Measurements from ENCODE around the gene SRRM1. TPM values are rescaled to one million over a fixed set of nuclear protein-coding genes. Genes with fewer than 3 reads are reported as not detected.
"Not testable (repeated sequence)": the region's sequence is repeated elsewhere in the genome, so short reads cannot be mapped to it uniquely, and the experiment has no call there.

Gene SRRM1
- total and polyA plus RNA-seq, 2 of the 8 experiments (the other 6 are each of a cell fraction or from before 2014, with no cell fraction given): 77.1 to 255 TPM

- WGBS, 2 experiments (ENCODE audit: extremely low coverage in 1 of 2, insufficient coverage in 1 of 2, insufficient read length in 1 of 2, insufficient replicate concordance in 2 of 2, low coverage in 1 of 2, low lambda C conversion rate in 2 of 2, missing lambda C conversion rate in 1 of 2): 91% methylated on average over 17 of the region's 21 CpGs; no CpG with 5 or more reads in 1 of the 2 experiments
- Histone ChIP-seq H2BK12ac (ENCODE audit: low read depth, low read length) (0 out of 2 replicates have a peak overlapping the region, but pooled peaks have one; percentile 75), H2AK5ac (ENCODE audit: low read depth, low read length) (0 out of 2 replicates have a peak overlapping the region, but pooled peaks have one; percentile 75), H3K4me1 (replicated peaks in 1 of 4; ENCODE audit: control insufficient read depth in 3 of 4, insufficient read depth in 4 of 4, low read length in 3 of 4) (peaks cover 0 to 20% (median 7%) of the 10 kb centered on the region in 4 experiments; a peak in 6 of 7 replicates)
- not testable (repeated sequence) for H2BK5ac ChIP-seq (ENCODE audit: low read depth, low read length); H3K9ac ChIP-seq (replicated peaks in 1 of 4; ENCODE audit: extremely low read depth in 1 of 4, low read depth in 3 of 4, low read length in 3 of 4); H3K9me3 ChIP-seq (ENCODE audit: insufficient read depth in 2 of 2, low read depth in 1 of 2, low read length in 1 of 2); H3K14ac ChIP-seq (ENCODE audit: insufficient read length); H2BK120ac ChIP-seq (replicated peaks; ENCODE audit: low read depth, low read length); H3K79me1 ChIP-seq (ENCODE audit: low read depth, low read length); FAIRE-seq; H3K23ac ChIP-seq (ENCODE audit: insufficient read length); H2BK20ac ChIP-seq (ENCODE audit: low read length); H2BK15ac ChIP-seq (ENCODE audit: low read length); H4K8ac ChIP-seq (ENCODE audit: extremely low read depth, insufficient read depth, low read length); H4K20me1 ChIP-seq (replicated peaks in 1 of 2; ENCODE audit: control insufficient read depth in 1 of 2, insufficient read depth in 2 of 2, low read length in 2 of 2); H3K23me2 ChIP-seq (ENCODE audit: low read depth, low read length); H3K4ac ChIP-seq (replicated peaks; ENCODE audit: insufficient read length, low read depth, low read length); H4K91ac ChIP-seq (replicated peaks; ENCODE audit: insufficient read length, low read length); H3K79me2 ChIP-seq (ENCODE audit: control insufficient read depth in 1 of 2, insufficient read depth in 2 of 2, low read length in 2 of 2); H3K27ac ChIP-seq (ENCODE audit: low read depth, low read length); H3K4me3 ChIP-seq (ENCODE audit: extremely low read depth in 1 of 4, insufficient read depth in 2 of 4, low read depth in 3 of 4, low read length in 4 of 4); H4K5ac ChIP-seq (ENCODE audit: insufficient read length, low read depth, low read length); H3K18ac ChIP-seq (ENCODE audit: extremely low read depth, low read length); DNase-seq (ENCODE audit: low read depth in 1 of 2, low spot score in 2 of 2); H3K56ac ChIP-seq (replicated peaks; ENCODE audit: insufficient read length, low read depth, low read length); H3K4me2 ChIP-seq (ENCODE audit: insufficient read depth in 1 of 2, low read depth in 2 of 2, low read length in 2 of 2); H3K27me3 ChIP-seq (replicated peaks in 1 of 4; ENCODE audit: control insufficient read depth in 3 of 4, extremely low read depth in 1 of 4, insufficient read depth in 3 of 4, low read length in 3 of 4); H3K36me3 ChIP-seq (ENCODE audit: control insufficient read depth in 2 of 4, insufficient read depth in 4 of 4, low read length in 3 of 4); H2AFZ ChIP-seq (ENCODE audit: low read length)
- POLR2A ChIA-PET (ENCODE audit: partially characterized antibody): interaction anchor here (0.7 to 4.2 kb wide), 5 partner anchors 13 to 34 kb away, joined by 3 to 29 read pairs (median 5); partner anchors contain the start of gene CLIC4
- CTCF ChIA-PET (ENCODE audit: partially characterized antibody): interaction anchor here (0.6 to 1.7 kb wide), 5 partner anchors 10 to 193 kb away, joined by 3 to 7 read pairs (median 3); no protein-coding TSS in a partner anchor
Observed at GRCh38 chr1:24722073-24723035, 79.3 kb downstream of the SRRM1 start.

Small RNA genes lying within 50 kb of the gene (small RNA-seq; reads per million reads assigned to genes)
- gene RF00019 (ENCODE audit: insufficient read depth): not detected

Other genes starting within 250 kb of the SRRM1 start
- gene STPG1, start 229.5 kb upstream of the SRRM1 start, total RNA-seq (2021; fragmentation: NEBNext Ultra II Directional; extraction: Animal tissue kit (Norgen Biotek cat#: 25700)): 10.3 and 11.0 TPM in 2 replicates
- gene STPG1, start 229.5 kb upstream of the SRRM1 start, polyA plus RNA-seq (2011; rRNA removed): 10.8 and 11.2 TPM in 2 replicates
- gene NIPAL3, start 227.5 kb upstream of the SRRM1 start, total RNA-seq (2021; fragmentation: NEBNext Ultra II Directional; extraction: Animal tissue kit (Norgen Biotek cat#: 25700)): 11.0 and 12.6 TPM in 2 replicates
- 8.8 and 9.1 TPM in 2 replicates for gene NIPAL3, start 227.5 kb upstream of the SRRM1 start, polyA plus RNA-seq (2011; rRNA removed)
- 15.2 and 16.6 TPM in 2 replicates for gene RCAN3, start 140.5 kb upstream of the SRRM1 start, total RNA-seq (2021; fragmentation: NEBNext Ultra II Directional; extraction: Animal tissue kit (Norgen Biotek cat#: 25700))
- gene RCAN3, start 140.5 kb upstream of the SRRM1 start, polyA plus RNA-seq (2011; rRNA removed): 5.6 and 5.9 TPM in 2 replicates
- 0.21 and 0.39 TPM in 2 replicates for gene NCMAP, start 87.2 kb upstream of the SRRM1 start, total RNA-seq (2021; fragmentation: NEBNext Ultra II Directional; extraction: Animal tissue kit (Norgen Biotek cat#: 25700))
- 0.14 and 0.21 TPM in 2 replicates for gene NCMAP, start 87.2 kb upstream of the SRRM1 start, polyA plus RNA-seq (2011; rRNA removed)
- gene CLIC4, start 102.1 kb downstream of the SRRM1 start, total RNA-seq (2021; fragmentation: NEBNext Ultra II Directional; extraction: Animal tissue kit (Norgen Biotek cat#: 25700)): 281 and 293 TPM in 2 replicates
- 75.1 and 77.5 TPM in 2 replicates for gene CLIC4, start 102.1 kb downstream of the SRRM1 start, polyA plus RNA-seq (2011; rRNA removed)

All from H1 (cell line).